Caco-2 (cell line): ENCODE measurements around the gene ENAH. TPM values are rescaled to one million over a fixed set of nuclear protein-coding genes. Genes with fewer than 3 reads are reported as not detected.

Experiments used
- BruUV-seq: library from RNA; stranded (reverse); fragments of 400-500 nt; replicated peaks from 2 replicates; lab custom pipeline; 2021; lab: Mats Ljungman, UMichigan
- CTCF ChIA-PET: fragments of 300-600 bp; sonication (Branson Sonifier 250); formaldehyde crosslinking; loops from one replicate; lab custom pipeline; 2022; ENCODE audit warnings: antibody characterized with exemption; lab: Charles Lee
- POLR2A ChIA-PET: fragments of 300-600 bp; sonication (Branson Sonifier 250); formaldehyde crosslinking; loops from one replicate; lab custom pipeline; 2022; ENCODE audit warnings: antibody characterized with exemption; lab: Charles Lee
- DNase-seq, 2 experiments: peaks; one replicate each; pipeline versions ENCODE4 v3.0.0 to v3.0.0-alpha.2; 2020 to 2022
- H3K27me3 ChIP-seq: replicated peaks from 2 replicates; pipeline ENCODE4 v1.6.0; 2011; ENCODE audit warnings: low read length; ENCODE audit not compliant: control insufficient read depth, insufficient read depth
- H3K36me3 ChIP-seq: 2 replicates; pipeline ENCODE4 v1.5.1; 2011; ENCODE audit warnings: low read length; ENCODE audit not compliant: control insufficient read depth, insufficient read depth
- H3K4me1 ChIP-seq: fragments of 250-450 bp; sonication (Bioruptor Pico); 2 replicates; pipeline ENCODE4 v1.5.1; 2020; ENCODE audit warnings: mild to moderate bottlenecking
- H3K4me3 ChIP-seq: 2 replicates; pipeline ENCODE4 v1.5.1; 2011; ENCODE audit warnings: low read depth, mild to moderate bottlenecking, control low read depth, low read length
- H3K9me3 ChIP-seq: fragments of 250-450 bp; sonication (Bioruptor Pico); 2 replicates; pipeline ENCODE4 v1.5.1; 2020; ENCODE audit warnings: mild to moderate bottlenecking, moderate library complexity
- H3K27ac Mint-ChIP-seq: one replicate; pipeline ENCODE4 v1.8.0; 2022; ENCODE audit warnings: mixed read lengths; ENCODE audit not compliant: unreplicated experiment
- H3K27me3 Mint-ChIP-seq: one replicate; pipeline ENCODE4 v1.8.0; 2022; ENCODE audit warnings: mixed read lengths; ENCODE audit not compliant: insufficient read depth, unreplicated experiment
- H3K36me3 Mint-ChIP-seq: one replicate; pipeline ENCODE4 v1.8.0; 2022; ENCODE audit warnings: mild to moderate bottlenecking, mixed read lengths; ENCODE audit not compliant: insufficient read depth, unreplicated experiment
- H3K4me1 Mint-ChIP-seq: one replicate; pipeline ENCODE4 v1.8.0; 2022; ENCODE audit warnings: low read depth, mixed read lengths; ENCODE audit not compliant: unreplicated experiment
- H3K4me3 Mint-ChIP-seq: one replicate; pipeline ENCODE4 v1.8.0; 2022; ENCODE audit warnings: mild to moderate bottlenecking, moderate library complexity, mixed read lengths; ENCODE audit not compliant: unreplicated experiment
- H3K9me3 Mint-ChIP-seq: one replicate; pipeline ENCODE4 v1.8.0; 2022; ENCODE audit warnings: mixed read lengths; ENCODE audit not compliant: unreplicated experiment
- CTCF ChIP-seq, 2 experiments: fragments of 200-600 bp in 1 of 2; IDR thresholded peaks; 1 replicate in 1 of 2; 2 replicates in 1 of 2; pipeline versions ENCODE4 v1.5.1 to v1.8.0; 2011 to 2022; ENCODE audit warnings: antibody characterized with exemption in 1 of 2, control low read depth in 1 of 2, inconsistent platforms in 1 of 2, low read depth in 1 of 2, low read length in 1 of 2, mild to moderate bottlenecking in 1 of 2, moderate library complexity in 1 of 2; ENCODE audit not compliant: insufficient read depth in 1 of 2, severe bottlenecking in 1 of 2, unreplicated experiment in 1 of 2
- intact Hi-C: fragments of 100-400 bp; cut with micrococcal nuclease; formaldehyde crosslinking; loops from one replicate; pipeline ENCODE4 v1.10.0; 2022; ENCODE audit not compliant: unreplicated experiment
- total RNA-seq: library from RNA; stranded (reverse); gene quantifications from 2 replicates; pipeline ENCODE4 v1.2.3, GENCODE V29; 2022

ENAH gene
- total RNA-seq, 1 experiment from 2014 or later: 78.0 TPM

- no peak for TF ChIP-seq CTCF (IDR thresholded peaks at IDR 0.05; ENCODE audit: insufficient read depth in 1 of 2, low read depth in 1 of 2, low read length in 1 of 2, severe bottlenecking in 1 of 2, unreplicated experiment in 1 of 2)
- no peak overlapping the region for H3K4me3 Mint-ChIP-seq
- no peaks in the 10 kb centered on the region for H3K27me3 Mint-ChIP-seq
- no TSS peak for BruUV-seq
- H3K4me1 ChIP-seq: peaks cover 3% of the 10 kb centered on the region; the same call in 1 of the 2 replicates
- H3K27ac Mint-ChIP-seq: no peak overlapping the region
- H3K36me3 ChIP-seq: no peaks in the 10 kb centered on the region
- H3K4me1 Mint-ChIP-seq: peaks cover 16% of the 10 kb centered on the region
- H3K4me3 ChIP-seq: no peak overlapping the region
- intact Hi-C loops: no loop called here
- no peaks in the 10 kb centered on the region for H3K36me3 Mint-ChIP-seq
- DNase-seq: no peak
- ChIA-PET CTCF (interaction anchor here (1.3 kb wide), 1 partner anchor 236 kb away, joined by 5 read pairs; the partner anchor contains the start of gene SRP9), POLR2A (no interaction called here)
- H3K9me3 Mint-ChIP-seq: no peaks in the 10 kb centered on the region
- no peaks in the 10 kb centered on the region for H3K9me3 ChIP-seq
- no peaks in the 10 kb centered on the region for H3K27me3 ChIP-seq
Measured at GRCh38 chr1:225541383-225541782, 111.5 kb downstream of the ENAH start.

- ChIA-PET POLR2A (no interaction called here), CTCF (no interaction called here)
- no TSS peak for BruUV-seq
- H3K4me1 Mint-ChIP-seq: peaks cover 16% of the 10 kb centered on the region
- intact Hi-C loops: no loop called here
- H3K36me3 Mint-ChIP-seq: no peaks in the 10 kb centered on the region
- H3K4me1 ChIP-seq: peaks cover 3% of the 10 kb centered on the region; the same call in 1 of the 2 replicates
- H3K27me3 Mint-ChIP-seq: no peaks in the 10 kb centered on the region
- no peaks in the 10 kb centered on the region for H3K9me3 ChIP-seq
- H3K4me3 Mint-ChIP-seq: no peak overlapping the region
- H3K36me3 ChIP-seq: no peaks in the 10 kb centered on the region
- H3K27ac Mint-ChIP-seq: no peak overlapping the region
- no peak for TF ChIP-seq CTCF (IDR thresholded peaks at IDR 0.05; ENCODE audit: insufficient read depth in 1 of 2, low read depth in 1 of 2, low read length in 1 of 2, severe bottlenecking in 1 of 2, unreplicated experiment in 1 of 2)
- H3K27me3 ChIP-seq: no peaks in the 10 kb centered on the region
- no peak for DNase-seq
- H3K4me3 ChIP-seq: no peak overlapping the region
- no peaks in the 10 kb centered on the region for H3K9me3 Mint-ChIP-seq
Measured at GRCh38 chr1:225539575-225539974, 113.3 kb downstream of the ENAH start.

DNA sequence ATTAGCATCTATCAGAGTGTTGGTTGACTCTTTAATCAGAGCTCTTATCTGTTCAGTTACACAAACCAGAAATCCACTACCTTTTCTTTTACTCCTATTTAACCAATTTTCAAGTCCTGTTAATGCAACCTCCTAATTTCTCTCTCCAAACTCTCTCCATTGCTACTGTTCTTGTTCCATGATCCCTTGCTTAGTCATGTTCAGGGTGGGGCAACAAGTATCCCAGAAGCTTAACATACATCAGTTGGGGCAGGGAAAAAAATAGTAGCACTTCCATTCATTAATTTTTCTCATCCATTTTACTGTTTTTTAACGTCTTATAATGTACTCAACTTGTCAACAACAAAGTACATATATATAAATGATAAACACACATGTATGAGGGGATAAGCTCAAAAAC is 113.9 kb downstream of the ENAH start:
- no TSS peak for BruUV-seq
- TF ChIP-seq CTCF (IDR thresholded peaks at IDR 0.05; ENCODE audit: insufficient read depth in 1 of 2, low read depth in 1 of 2, low read length in 1 of 2, severe bottlenecking in 1 of 2, unreplicated experiment in 1 of 2): no peak
- ChIA-PET CTCF (no interaction called here), POLR2A (no interaction called here)
- Mint-ChIP-seq H3K27ac (no peak overlapping the region), H3K9me3 (no peaks in the 10 kb centered on the region), H3K4me1 (peaks cover 12% of the 10 kb centered on the region), H3K27me3 (no peaks in the 10 kb centered on the region), H3K4me3 (no peak overlapping the region), H3K36me3 (no peaks in the 10 kb centered on the region)
- Histone ChIP-seq H3K4me1 (peaks cover under 1% of the 10 kb centered on the region; the same call in 1 of the 2 replicates), H3K27me3 (no peaks in the 10 kb centered on the region), H3K9me3 (no peaks in the 10 kb centered on the region), H3K4me3 (no peak overlapping the region), H3K36me3 (no peaks in the 10 kb centered on the region)
- no peak for DNase-seq
- intact Hi-C loops: no loop called here
